GM12873 (cell line): Measurements from ENCODE around the gene CAMTA1.

Source experiments
- CTCF ChIP-seq: IDR thresholded peaks from 2 replicates; pipeline ENCODE4 v1.5.1; 2012; ENCODE audit warnings: low read depth, mild to moderate bottlenecking, moderate library complexity, low read length, control low read depth; ENCODE audit not compliant: insufficient read depth; ENCODE audit errors: missing control alignments

The CAMTA1 gene

DNA sequence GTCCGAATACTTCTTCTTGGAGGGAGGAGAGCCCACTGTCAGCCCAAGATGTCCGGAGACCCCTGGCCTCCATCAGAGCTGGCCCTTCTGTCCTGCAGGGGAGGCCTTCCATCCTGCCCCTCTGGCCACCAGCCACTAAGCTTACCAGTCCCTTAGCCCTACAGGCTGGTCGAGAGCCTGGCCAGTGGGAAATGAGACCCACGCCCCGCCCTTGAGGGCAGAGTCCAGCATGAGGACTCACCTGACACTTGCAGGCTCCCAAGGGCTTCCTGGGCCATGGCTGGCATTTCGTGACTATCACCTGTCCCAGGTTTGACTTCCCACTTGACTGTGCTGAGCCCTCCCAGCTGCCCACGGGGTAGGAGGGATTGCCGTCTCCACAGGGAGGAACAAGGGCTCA is 624.0 kb downstream of the CAMTA1 start:
- TF ChIP-seq CTCF = no peak

DNA sequence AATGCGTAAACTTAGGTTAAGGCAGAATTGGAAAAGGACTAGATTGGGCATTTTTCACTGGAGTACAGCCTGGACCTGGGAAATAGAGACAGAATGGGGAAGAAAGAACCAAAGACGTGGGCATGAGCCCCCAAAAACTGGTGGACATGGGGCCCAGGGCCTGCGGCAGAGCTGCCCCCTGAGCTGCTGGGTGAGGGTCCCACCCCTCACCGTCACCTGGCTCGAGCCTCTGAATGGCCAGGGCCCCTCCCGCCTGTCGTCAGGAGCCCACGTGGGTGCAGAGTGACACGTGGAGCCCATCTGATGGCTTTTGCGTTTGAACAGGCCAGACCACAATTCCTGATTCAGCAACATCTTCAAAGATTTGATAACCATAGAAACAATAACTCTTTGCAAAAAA is 624.9 kb downstream of the CAMTA1 start:
- TF ChIP-seq CTCF = no peak

DNA sequence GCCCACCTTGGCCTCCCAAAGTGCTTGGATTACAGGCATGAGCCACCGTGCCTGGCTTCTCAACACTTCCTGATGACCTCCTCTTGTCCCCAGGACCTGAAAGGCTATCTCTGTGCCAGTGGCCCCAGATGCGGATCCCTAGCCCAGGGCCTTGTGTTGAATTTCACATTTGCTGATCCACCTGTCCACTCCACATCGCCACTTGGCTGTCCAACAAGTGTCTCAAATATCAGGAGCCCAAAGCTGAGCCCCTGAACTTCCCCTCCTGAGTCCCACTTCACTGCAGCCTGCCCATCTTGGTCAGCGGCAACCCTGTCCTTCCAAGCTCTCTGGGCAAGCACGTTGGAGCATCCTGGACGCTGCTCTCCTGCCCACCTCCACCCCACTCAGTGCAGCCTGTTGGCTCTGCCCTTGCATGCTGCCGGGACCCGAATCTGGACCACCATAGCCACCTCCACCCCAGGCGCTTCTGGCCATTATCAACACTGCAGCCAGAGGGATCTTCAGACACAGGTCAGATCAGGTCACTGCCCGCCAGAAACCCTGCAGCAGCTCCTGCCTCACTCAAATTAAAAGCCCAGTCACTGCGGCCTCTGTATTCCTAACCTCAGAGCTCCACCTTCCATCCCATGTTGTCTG is 633.3 kb downstream of the CAMTA1 start:
- no peak for TF ChIP-seq CTCF

GRCh38 chr1:7420098-7420445 is 634.8 kb downstream of the CAMTA1 start:
- TF ChIP-seq CTCF = no peak

DNA sequence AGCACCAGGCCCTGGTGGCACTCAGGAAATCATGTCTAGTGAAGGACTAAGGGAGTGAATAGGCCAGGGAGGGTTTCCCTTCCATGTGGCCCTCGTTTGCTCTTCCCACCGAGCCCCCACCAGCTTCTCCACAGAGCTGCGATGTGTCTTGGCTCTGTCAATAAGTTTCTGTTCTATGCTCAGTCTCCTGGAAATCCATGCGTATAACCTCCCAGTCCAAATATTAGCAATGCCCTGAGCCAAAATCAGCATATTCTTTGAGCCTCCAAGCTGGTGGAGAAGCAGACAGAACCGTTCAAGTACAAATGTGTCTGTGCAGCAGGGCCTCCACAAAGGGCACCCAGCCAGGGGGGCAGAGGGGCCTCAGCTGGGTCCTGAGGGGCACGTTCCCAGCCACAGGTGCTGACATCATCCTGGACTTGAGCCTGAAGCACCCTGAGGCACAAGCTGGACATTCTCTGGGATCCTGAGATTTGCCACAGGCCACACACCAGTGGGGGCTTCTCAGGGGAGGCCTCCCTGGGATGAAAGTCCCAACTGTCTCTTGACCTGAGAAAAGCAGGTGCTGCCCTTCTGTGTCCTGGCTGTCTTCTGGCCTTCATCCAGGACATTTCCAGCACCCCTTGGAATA is 635.3 kb downstream of the CAMTA1 start:
- TF ChIP-seq CTCF = no peak

- TF ChIP-seq CTCF = no peak
Observed at GRCh38 chr1:7421471-7422075, 636.3 kb downstream of the CAMTA1 start.

DNA sequence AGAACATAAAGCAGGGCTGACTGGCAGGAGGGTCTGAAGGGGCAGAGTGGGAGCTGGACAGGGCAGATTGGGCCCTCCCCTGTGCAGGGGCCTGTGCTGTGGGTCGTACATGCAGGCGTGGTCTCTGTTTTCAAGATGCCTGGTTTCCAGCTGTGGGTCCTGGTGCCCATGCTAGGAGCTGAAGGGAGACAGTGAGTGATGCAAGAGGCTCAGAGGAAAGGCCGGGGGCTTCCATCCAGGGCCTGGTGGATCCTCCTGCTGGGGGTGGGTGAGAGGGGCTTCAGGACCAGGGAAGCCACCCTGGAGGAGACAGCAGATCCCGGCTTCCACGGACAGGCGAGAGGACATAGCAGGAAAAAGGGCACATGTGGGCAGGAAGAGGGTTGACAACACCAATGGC is 636.8 kb downstream of the CAMTA1 start:
- TF ChIP-seq CTCF = no peak
